Suprapubic skin (tissue), 3 donors: ENCODE data around the gene FRMD4B.

Source experiments
- EP300 ChIP-seq: sonication (generic); formaldehyde crosslinking; IDR thresholded peaks from one replicate; pipeline ENCODE4 v1.6.1; 2017; ENCODE audit warnings: antibody characterized with exemption
- TF ChIP-seq, protein P1 (sequence below), 2 donors: fragments of 200-600 bp in 1 of 2; fragments of 450-650 bp in 1 of 2; sonication (generic) in 1 of 2; IDR thresholded peaks; one replicate each; pipeline ENCODE4 v1.5.1; 2016 to 2019; ENCODE audit warnings: antibody characterized with exemption in 2 of 2, mild to moderate bottlenecking in 1 of 2, moderate library complexity in 1 of 2

DNA sequence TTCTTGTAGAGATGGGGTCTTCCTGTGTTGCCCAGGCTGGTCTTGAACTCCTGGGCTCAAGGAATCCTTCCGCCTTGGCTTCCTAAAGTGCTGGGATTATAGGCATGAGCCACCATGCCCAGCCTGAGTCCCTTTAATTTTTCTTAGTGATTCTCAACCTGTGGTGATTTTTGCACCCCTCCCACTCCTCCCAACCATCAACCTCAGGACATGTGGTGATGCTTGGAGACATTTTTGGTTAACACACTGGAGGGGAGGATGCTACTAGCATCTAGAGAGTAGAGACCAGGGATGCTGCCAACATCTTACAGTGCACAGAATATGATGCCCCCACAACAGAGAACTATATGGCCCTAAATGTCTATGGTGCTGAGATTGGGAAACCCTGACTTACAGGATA is 180.5 kb downstream of the FRMD4B start:
- TF ChIP-seq, protein P1, sequence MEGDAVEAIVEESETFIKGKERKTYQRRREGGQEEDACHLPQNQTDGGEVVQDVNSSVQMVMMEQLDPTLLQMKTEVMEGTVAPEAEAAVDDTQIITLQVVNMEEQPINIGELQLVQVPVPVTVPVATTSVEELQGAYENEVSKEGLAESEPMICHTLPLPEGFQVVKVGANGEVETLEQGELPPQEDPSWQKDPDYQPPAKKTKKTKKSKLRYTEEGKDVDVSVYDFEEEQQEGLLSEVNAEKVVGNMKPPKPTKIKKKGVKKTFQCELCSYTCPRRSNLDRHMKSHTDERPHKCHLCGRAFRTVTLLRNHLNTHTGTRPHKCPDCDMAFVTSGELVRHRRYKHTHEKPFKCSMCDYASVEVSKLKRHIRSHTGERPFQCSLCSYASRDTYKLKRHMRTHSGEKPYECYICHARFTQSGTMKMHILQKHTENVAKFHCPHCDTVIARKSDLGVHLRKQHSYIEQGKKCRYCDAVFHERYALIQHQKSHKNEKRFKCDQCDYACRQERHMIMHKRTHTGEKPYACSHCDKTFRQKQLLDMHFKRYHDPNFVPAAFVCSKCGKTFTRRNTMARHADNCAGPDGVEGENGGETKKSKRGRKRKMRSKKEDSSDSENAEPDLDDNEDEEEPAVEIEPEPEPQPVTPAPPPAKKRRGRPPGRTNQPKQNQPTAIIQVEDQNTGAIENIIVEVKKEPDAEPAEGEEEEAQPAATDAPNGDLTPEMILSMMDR (IDR thresholded peaks at IDR 0.05), result no peak
- TF ChIP-seq EP300, result no peak
